ENCODE results near the gene CX3CR1.

The CX3CR1 gene

DNA sequence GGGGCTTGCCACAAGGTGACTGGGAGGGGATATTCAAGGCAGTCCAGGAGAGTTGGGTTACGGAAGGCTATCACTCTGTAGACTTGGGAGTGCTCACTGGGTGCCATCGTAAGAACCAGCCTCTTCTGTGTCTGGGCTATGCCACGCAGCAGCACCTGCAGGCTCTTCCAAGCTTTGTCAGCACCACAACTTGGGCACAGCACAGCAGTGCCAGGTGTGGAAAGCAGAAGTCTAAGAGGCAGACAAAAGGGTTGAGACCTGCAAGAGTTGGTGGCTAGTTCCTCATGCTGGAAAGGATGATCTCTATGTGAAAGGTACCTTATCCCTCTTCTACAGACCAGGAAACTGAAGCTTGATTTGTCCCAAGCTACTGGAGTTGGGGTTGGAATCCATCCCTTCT, 15.8 kb downstream of the CX3CR1 start:
- Mint-ChIP-seq H3K27ac (no peak overlapping the region), H3K4me1 (ENCODE audit: low read depth) (peaks cover 67% of the 10 kb centered on the region), H3K9me3 (peaks cover 12% of the 10 kb centered on the region), H3K4me3 (no peak overlapping the region), H3K36me3 (ENCODE audit: low read depth) (peaks cover 25% of the 10 kb centered on the region), H3K27me3 (ENCODE audit: low read depth) (peaks cover 21% of the 10 kb centered on the region)

DNA sequence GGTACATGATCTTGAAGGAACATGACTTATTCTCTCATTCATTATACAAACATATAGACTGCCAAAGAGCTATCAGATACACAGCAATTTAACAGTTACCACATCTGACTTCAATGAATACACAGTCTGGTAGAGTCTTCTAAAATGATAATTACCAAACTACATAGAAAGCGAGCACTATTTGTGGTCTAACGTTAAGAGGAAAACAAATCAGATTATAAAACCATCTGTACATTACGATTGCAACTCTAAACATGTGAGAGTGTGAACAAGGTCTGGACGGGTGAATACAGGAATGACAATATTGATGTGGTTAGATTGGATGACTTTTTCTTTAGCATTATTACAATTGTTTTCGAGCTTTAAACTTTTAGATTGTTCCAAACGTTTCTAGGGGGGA, 16.3 kb downstream of the CX3CR1 start:
- peaks cover 12% of the 10 kb centered on the region for H3K9me3 Mint-ChIP-seq
- H3K36me3 Mint-ChIP-seq (ENCODE audit: low read depth): peaks cover 26% of the 10 kb centered on the region
- peaks cover 68% of the 10 kb centered on the region for H3K4me1 Mint-ChIP-seq (ENCODE audit: low read depth)
- H3K27ac Mint-ChIP-seq: no peak overlapping the region
- no peak overlapping the region for H3K4me3 Mint-ChIP-seq
- H3K27me3 Mint-ChIP-seq (ENCODE audit: low read depth): peaks cover 24% of the 10 kb centered on the region

DNA sequence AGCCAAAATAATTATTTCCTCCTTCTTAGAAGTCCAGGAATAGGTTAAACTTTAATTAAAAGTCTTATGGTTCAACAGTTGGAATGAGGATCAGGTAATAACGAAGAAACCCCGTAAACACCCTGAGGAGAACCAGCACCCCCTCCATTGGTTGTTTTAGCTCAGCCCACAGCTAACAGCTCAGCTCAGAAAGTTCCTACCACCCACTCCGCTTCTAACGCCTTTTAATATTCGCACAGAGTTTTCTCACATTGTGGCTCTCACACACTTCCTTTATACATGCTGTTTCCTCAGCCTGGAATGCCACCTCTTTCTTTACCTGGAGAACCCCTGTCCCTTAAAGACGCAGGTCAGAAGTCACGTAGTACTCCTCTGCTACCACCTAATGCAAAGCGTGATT, 17.0 kb downstream of the CX3CR1 start:
- H3K4me1 Mint-ChIP-seq (ENCODE audit: low read depth): peaks cover 65% of the 10 kb centered on the region
- H3K27ac Mint-ChIP-seq: no peak overlapping the region
- H3K36me3 Mint-ChIP-seq (ENCODE audit: low read depth): peaks cover 26% of the 10 kb centered on the region
- H3K9me3 Mint-ChIP-seq: peaks cover 12% of the 10 kb centered on the region
- no peak overlapping the region for H3K4me3 Mint-ChIP-seq
- peaks cover 28% of the 10 kb centered on the region for H3K27me3 Mint-ChIP-seq (ENCODE audit: low read depth)

DNA sequence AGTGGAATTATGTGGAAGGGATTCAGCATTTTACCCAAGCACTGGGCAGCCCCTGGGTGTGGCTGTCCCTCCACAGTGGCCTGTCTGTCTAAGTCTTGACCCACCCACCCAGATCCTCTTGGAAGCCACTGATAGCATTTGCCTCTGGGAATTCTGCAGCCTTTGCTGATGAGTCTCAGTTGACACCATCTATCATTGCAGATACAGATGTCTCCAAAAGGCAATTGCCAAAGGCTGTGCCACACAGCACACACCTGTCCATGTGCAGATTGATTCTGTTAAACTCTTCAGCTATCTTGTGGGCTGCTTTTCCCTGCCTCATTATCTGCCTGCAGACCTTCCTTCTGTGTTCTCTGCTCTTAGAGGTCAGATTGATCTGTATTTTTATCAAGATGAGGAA, 18.1 kb downstream of the CX3CR1 start:
- Mint-ChIP-seq H3K27me3 (ENCODE audit: low read depth) (peaks cover 37% of the 10 kb centered on the region), H3K9me3 (peaks cover 12% of the 10 kb centered on the region), H3K4me1 (ENCODE audit: low read depth) (peaks cover 64% of the 10 kb centered on the region), H3K27ac (no peak overlapping the region), H3K36me3 (ENCODE audit: low read depth) (peaks cover 32% of the 10 kb centered on the region), H3K4me3 (no peak overlapping the region)

DNA sequence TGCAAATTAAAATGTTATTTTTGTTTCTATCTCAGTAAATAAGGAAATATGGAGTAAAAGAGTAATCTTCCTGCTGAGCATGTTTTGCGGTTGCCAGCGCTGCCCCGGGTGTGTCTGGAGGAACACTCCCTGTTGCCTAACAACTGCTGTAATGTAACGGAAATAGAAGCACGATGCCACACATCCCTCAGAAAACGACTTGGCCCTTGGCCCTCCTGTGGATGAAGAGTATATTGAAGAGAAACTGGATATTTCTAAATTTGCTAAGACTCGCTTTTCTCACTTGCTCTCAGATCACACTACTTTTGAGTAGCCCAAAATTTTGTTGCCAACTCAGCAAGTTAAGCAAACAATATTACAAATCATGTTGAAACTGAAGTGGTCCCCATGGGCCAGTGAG, 18.9 kb downstream of the CX3CR1 start:
- peaks cover 61% of the 10 kb centered on the region for H3K4me1 Mint-ChIP-seq (ENCODE audit: low read depth)
- peaks cover 10% of the 10 kb centered on the region for H3K9me3 Mint-ChIP-seq
- peak overlapping the region; percentile 63 for H3K4me3 Mint-ChIP-seq
- peaks cover 37% of the 10 kb centered on the region for H3K27me3 Mint-ChIP-seq (ENCODE audit: low read depth)
- peak overlapping the region; percentile 86 for H3K27ac Mint-ChIP-seq
- peaks cover 32% of the 10 kb centered on the region for H3K36me3 Mint-ChIP-seq (ENCODE audit: low read depth)

DNA sequence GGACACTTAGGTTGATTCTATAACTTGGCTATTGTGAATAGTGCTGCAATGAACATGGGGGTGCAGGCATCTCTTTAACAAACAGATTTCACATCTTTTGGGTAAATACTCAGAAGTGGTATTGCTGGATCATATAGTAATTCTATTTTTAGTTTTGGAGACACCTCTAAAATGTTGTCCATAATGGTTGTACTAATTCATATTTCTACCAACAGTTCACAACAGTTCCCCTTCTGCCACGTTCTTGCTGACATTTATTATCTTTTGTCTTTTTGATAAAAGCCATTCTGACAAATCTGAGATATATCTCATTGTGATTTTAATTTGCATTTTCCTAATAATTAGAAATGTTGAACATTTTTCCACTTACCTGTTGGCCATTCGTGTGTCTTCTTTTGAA, 19.5 kb downstream of the CX3CR1 start:
- H3K27ac Mint-ChIP-seq: no peak overlapping the region
- H3K4me1 Mint-ChIP-seq (ENCODE audit: low read depth): peaks cover 63% of the 10 kb centered on the region
- peaks cover 3% of the 10 kb centered on the region for H3K9me3 Mint-ChIP-seq

DNA sequence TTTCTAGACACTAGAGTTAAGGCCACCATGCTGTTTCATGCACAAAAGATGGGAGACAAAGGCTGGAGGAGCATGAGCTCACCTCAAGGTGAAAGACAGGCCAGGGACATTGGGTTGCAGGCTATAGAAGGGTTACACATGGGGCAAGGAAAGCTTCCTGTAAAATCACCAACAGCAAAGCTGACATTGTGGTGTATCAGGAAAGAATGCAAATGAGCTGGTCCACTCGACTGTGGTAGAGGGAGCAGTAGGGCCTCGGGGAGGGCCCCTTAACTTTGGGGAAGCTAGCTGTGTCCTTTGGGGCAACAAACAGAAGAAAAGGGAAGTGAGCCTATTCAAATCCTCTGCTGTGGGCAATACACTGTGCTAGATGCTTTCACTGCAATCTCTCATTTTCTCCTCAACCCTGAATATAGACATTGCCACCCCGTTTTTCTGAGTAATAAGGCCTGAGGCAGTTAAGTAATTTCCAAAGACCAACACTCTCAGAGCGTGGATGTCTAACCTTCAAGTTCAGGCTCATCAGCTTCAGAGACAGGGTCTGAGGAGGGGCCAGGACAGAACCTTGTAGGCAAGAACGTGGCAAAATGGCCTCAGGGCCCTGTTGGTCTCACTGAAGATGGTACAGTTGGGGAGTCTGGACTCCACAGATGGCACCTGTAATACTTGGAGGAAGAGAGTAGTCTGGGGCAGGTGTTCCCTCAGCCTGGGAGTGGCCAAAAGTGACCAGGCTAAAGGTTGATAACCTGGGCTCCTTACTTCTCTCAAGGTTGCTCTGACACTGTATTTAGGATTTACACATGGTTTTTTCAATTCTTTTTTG, 24.1 kb downstream of the CX3CR1 start:
- H3K27ac Mint-ChIP-seq: peak overlapping the region; percentile 46
- H3K27me3 Mint-ChIP-seq (ENCODE audit: low read depth): peaks cover 24% of the 10 kb centered on the region
- H3K36me3 Mint-ChIP-seq (ENCODE audit: low read depth): peaks cover 8% of the 10 kb centered on the region
- no peaks in the 10 kb centered on the region for H3K9me3 Mint-ChIP-seq
- H3K4me3 Mint-ChIP-seq: no peak overlapping the region
- peaks cover 40% of the 10 kb centered on the region for H3K4me1 Mint-ChIP-seq (ENCODE audit: low read depth)

More for the DNA sequence above, 19.5 kb downstream of the CX3CR1 start:
- peaks cover 28% of the 10 kb centered on the region for H3K36me3 Mint-ChIP-seq (ENCODE audit: low read depth)
- no peak overlapping the region for H3K4me3 Mint-ChIP-seq
- peaks cover 37% of the 10 kb centered on the region for H3K27me3 Mint-ChIP-seq (ENCODE audit: low read depth)

DNA sequence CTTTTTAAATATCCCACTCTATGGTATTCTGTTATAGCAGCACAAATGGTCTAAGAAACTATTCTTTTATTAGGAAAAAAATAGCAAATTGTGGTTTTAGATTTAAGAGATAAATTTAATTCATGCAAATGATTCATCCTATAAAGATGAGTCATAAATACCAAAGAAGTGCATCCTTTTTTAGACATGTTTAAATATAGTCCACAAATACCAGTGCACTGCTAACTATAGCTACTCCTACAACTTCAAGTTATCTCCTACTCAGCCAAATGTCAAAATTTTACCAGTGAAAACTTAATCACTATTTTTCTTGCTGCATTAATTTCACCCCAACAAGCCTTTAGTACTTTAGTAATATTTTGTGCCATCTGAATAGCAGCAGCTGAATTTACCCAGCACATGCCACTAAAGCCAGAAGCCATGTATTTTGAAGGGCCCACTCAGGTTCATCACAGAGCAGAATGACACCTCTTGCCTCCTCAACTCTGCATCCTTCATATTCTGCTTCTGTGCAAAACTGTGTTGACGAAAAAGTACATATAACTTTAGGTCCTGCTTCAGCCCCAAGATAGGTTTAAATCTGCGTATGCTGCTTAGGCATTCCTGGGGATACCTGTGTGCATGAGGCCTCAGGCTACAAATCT, 24.9 kb downstream of the CX3CR1 start:
- no peaks in the 10 kb centered on the region for H3K9me3 Mint-ChIP-seq
- H3K4me1 Mint-ChIP-seq (ENCODE audit: low read depth): peaks cover 34% of the 10 kb centered on the region
- peaks cover 8% of the 10 kb centered on the region for H3K36me3 Mint-ChIP-seq (ENCODE audit: low read depth)
- peaks cover 22% of the 10 kb centered on the region for H3K27me3 Mint-ChIP-seq (ENCODE audit: low read depth)
- H3K27ac Mint-ChIP-seq: no peak overlapping the region
- H3K4me3 Mint-ChIP-seq: no peak overlapping the region

DNA sequence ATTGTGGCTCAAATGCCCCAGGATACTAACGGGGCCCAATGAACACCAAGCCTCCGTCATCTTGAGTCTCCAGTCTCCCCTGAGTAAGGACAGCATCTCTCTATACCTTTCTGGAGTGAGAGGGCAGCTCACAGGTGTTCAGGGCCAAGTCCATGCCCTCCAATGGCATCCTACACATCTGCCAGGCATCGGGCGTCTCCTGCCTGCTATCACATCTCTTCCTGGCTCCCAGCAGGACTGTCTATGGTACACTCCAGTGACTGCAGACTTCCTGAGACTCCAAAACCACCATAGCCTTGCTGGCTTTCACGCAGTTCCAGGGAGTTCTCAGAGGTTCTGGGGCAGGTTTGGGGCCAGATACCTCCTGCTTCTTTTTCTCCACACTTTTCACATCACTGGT, 28.3 kb downstream of the CX3CR1 start:
- Mint-ChIP-seq H3K27ac (no peak overlapping the region), H3K9me3 (no peaks in the 10 kb centered on the region), H3K36me3 (ENCODE audit: low read depth) (no peaks in the 10 kb centered on the region), H3K4me3 (no peak overlapping the region), H3K27me3 (ENCODE audit: low read depth) (peaks cover 23% of the 10 kb centered on the region), H3K4me1 (ENCODE audit: low read depth) (peaks cover 14% of the 10 kb centered on the region)

DNA sequence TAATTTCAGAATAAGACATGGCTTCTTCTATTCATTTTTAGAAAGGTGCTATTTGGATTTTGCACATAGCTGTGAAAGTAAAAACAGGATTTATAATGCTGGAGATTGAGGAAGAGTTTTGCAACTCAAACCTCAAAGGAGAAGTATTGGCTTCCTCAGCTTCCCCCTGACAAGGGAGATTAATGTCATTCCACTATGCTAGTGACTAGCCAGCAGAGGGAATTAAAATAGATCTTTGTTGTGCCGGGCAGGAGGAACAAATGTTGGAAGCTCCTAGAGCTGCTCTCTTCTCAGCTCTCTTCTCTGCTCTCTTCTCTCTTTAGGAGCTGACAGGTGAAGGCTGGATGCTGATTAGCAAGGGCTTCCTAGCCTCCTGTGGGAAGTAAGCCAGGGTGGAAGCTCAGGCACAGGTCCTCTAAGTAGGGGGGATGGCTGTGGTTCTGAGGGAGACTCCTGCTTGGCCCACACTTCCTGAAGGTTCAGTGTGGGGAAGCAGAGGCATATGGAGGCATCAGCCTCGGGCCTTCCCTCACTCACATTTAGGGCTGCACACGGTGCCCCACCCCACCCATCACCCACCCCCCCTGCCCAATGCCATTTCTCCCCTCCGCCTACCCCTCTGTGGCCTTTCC, 29.6 kb downstream of the CX3CR1 start:
- Mint-ChIP-seq H3K9me3 (no peaks in the 10 kb centered on the region), H3K4me3 (no peak overlapping the region), H3K27me3 (ENCODE audit: low read depth) (peaks cover 30% of the 10 kb centered on the region), H3K4me1 (ENCODE audit: low read depth) (peaks cover 6% of the 10 kb centered on the region), H3K36me3 (ENCODE audit: low read depth) (no peaks in the 10 kb centered on the region), H3K27ac (peak overlapping the region; percentile 38)

DNA sequence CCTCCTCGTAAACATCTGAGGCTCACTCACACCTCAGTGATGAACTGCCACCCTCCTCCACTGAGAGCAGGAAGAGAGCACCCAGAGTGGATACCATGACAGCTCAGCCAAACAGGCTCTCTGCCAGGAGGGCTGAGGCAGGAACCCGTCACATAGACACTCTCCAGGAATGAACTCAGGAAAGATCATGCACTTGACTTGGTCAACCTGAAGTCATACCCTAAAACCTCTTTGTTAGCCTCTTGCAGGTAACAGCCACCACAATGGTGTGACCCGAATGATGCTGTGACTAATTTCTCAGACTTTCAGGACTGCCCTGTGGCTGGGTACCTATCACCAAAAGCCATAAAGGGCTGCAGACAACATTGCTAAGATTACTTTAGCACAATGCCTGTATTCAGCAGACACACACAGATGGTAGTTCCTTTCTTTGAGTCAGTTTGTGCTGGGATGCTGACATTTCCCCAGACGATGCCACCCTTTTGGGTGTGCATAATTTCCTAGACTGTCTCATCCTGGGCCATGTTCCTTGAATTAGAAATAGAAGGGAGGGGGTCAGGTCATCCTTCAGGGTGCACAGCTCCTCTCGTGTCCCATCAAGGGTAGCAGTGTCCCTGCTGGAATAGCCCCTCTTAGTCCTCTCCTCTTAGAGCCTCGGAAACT, 30.3 kb downstream of the CX3CR1 start:
- Mint-ChIP-seq H3K27me3 (ENCODE audit: low read depth) (peaks cover 34% of the 10 kb centered on the region), H3K4me3 (no peak overlapping the region), H3K27ac (no peak overlapping the region), H3K36me3 (ENCODE audit: low read depth) (no peaks in the 10 kb centered on the region), H3K9me3 (no peaks in the 10 kb centered on the region), H3K4me1 (ENCODE audit: low read depth) (peaks cover 2% of the 10 kb centered on the region)

DNA sequence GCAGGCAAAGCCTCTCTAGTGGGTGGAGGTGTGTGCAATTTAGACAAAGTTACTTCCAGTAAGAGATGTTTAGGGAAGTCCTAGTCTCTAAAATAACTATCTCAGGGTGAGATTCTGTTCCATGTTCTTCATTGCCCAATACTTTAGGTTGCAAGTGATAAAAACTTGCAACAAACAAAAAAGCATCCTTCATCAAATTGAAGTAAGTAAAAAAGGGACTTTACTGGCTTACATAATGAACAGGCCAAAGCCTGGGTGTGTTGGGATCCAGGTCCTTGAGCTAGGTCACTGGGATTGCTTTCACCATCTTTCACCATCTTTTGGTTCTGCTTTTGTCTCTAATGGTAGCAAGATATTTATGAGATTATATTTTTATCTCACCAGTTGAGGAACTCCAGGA, 38.3 kb downstream of the CX3CR1 start:
- peaks cover 6% of the 10 kb centered on the region for H3K4me1 Mint-ChIP-seq (ENCODE audit: low read depth)
- no peak overlapping the region for H3K4me3 Mint-ChIP-seq
- no peaks in the 10 kb centered on the region for H3K36me3 Mint-ChIP-seq (ENCODE audit: low read depth)
- no peaks in the 10 kb centered on the region for H3K9me3 Mint-ChIP-seq
- H3K27ac Mint-ChIP-seq: no peak overlapping the region
- peaks cover 81% of the 10 kb centered on the region for H3K27me3 Mint-ChIP-seq (ENCODE audit: low read depth)

DNA sequence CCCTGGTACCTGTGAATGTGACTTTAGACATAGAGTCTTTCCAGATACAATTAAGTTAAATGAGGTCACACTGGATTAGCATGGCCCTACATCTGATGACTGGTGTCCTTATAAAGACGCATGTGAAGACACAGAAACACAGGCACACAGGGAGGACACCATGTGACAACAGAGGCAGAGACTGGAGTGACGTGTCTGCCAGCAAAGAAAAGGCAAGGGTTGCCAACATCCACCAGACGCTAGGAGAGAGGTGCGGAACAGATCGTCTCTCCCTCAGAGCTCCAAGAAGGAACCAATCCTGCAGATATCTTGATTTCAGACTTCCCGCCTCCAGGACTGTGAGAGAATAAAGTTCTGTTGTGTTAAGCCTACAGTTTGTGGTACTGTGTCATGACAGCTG, 42.8 kb downstream of the CX3CR1 start:
- H3K27ac Mint-ChIP-seq: no peak overlapping the region
- H3K27me3 Mint-ChIP-seq (ENCODE audit: low read depth): peaks cover 63% of the 10 kb centered on the region
- no peak overlapping the region for H3K4me3 Mint-ChIP-seq
- no peaks in the 10 kb centered on the region for H3K9me3 Mint-ChIP-seq
- H3K4me1 Mint-ChIP-seq (ENCODE audit: low read depth): peaks cover 32% of the 10 kb centered on the region
- H3K36me3 Mint-ChIP-seq (ENCODE audit: low read depth): peaks cover 5% of the 10 kb centered on the region

DNA sequence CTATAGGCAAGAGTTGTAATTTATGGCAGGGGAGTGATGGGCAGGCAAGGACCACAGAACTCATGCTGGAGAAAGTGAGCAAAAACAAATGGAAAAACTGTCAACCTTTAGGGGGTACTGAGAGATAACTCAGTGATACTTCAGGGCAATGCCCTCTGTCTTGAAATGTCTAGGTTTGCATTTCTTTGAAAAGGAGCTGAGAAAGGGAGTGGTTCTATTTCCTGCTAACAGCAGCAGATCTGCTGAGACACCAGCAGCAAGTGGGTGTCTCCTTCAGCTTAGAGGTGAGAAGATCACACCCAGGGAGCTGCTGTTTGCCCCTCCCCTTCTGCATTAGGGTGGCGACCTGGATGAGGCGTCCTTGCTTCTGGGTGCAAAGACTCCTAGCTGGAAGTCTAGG, 45.2 kb downstream of the CX3CR1 start:
- peaks cover 33% of the 10 kb centered on the region for H3K4me1 Mint-ChIP-seq (ENCODE audit: low read depth)
- peaks cover 66% of the 10 kb centered on the region for H3K27me3 Mint-ChIP-seq (ENCODE audit: low read depth)
- peak overlapping the region; percentile 66 for H3K4me3 Mint-ChIP-seq
- H3K36me3 Mint-ChIP-seq (ENCODE audit: low read depth): peaks cover 13% of the 10 kb centered on the region
- H3K9me3 Mint-ChIP-seq: no peaks in the 10 kb centered on the region
- H3K27ac Mint-ChIP-seq: peak overlapping the region; percentile 78
